C4-2B (cell line): Measurements from ENCODE around the gene LRMDA.
"Not testable (repeated sequence)": the region's sequence is repeated elsewhere in the genome, so short reads cannot be mapped to it uniquely, and the experiment has no call there.

Source experiments
- H3K27ac ChIP-seq: fragments of 450-650 bp; 2 replicates; pipeline ENCODE4 v1.5.1; 2017
- CTCF ChIP-seq: fragments of 450-650 bp; conservative IDR thresholded peaks from 2 replicates; pipeline ENCODE4 v1.5.1; 2017; ENCODE audit warnings: mild to moderate bottlenecking
- ZFX ChIP-seq: fragments of 450-650 bp; IDR thresholded peaks from 2 replicates; pipeline ENCODE4 v1.6.1; 2017

Gene LRMDA

GRCh38 chr10:75619635-75620034, 188.2 kb downstream of the LRMDA start:
- no peak overlapping the region for H3K27ac ChIP-seq
- TF ChIP-seq ZFX (no peak), CTCF (no peak)

- TF ChIP-seq ZFX: no peak
- no peak for TF ChIP-seq CTCF
Measured at GRCh38 chr10:75620356-75620755, 188.9 kb downstream of the LRMDA start.

GRCh38 chr10:75621003-75621402, 189.6 kb downstream of the LRMDA start:
- H3K27ac ChIP-seq: not testable (repeated sequence)

More at GRCh38 chr10:75620356-75620755, 188.9 kb downstream of the LRMDA start:
- no peak overlapping the region for H3K27ac ChIP-seq

- TF ChIP-seq ZFX (no peak), CTCF (no peak)
Measured at GRCh38 chr10:75622503-75622902, 191.1 kb downstream of the LRMDA start.

GRCh38 chr10:75623310-75624093, 192.1 kb downstream of the LRMDA start:
- TF ChIP-seq ZFX (no peak), CTCF (no peak)
- no peak overlapping the region for H3K27ac ChIP-seq

More at GRCh38 chr10:75622503-75622902, 191.1 kb downstream of the LRMDA start:
- no peak overlapping the region for H3K27ac ChIP-seq

GRCh38 chr10:75624638-75625037, 193.2 kb downstream of the LRMDA start:
- TF ChIP-seq CTCF (no peak), ZFX (no peak)
- no peak overlapping the region for H3K27ac ChIP-seq

- H3K27ac ChIP-seq: no peak overlapping the region
- TF ChIP-seq CTCF: no peak
- no peak for TF ChIP-seq ZFX
Measured at GRCh38 chr10:75630746-75631145, 199.3 kb downstream of the LRMDA start.
